H7 (cell line): ENCODE data around the gene ZNF219. TPM values are rescaled to one million over a fixed set of nuclear protein-coding genes. Genes with fewer than 3 reads are reported as not detected.

ENCODE experiments used
- DNase-seq: peaks from one replicate; pipeline ENCODE4 v3.0.0; 2012
- H3K27me3 ChIP-seq: 2 replicates; pipeline ENCODE4 v1.6.0; 2011; ENCODE audit warnings: mild to moderate bottlenecking, low read length; ENCODE audit not compliant: control insufficient read depth, insufficient read depth
- H3K36me3 ChIP-seq: replicated peaks from 2 replicates; pipeline ENCODE4 v1.5.1; 2011; ENCODE audit warnings: low read length; ENCODE audit not compliant: control insufficient read depth, insufficient read depth
- H3K4me3 ChIP-seq: 2 replicates; pipeline ENCODE4 v1.5.1; 2011; ENCODE audit warnings: low read depth, mild to moderate bottlenecking, control low read depth, low read length, moderate library complexity; ENCODE audit not compliant: insufficient read depth
- total RNA-seq: library from RNA; depleted of rRNA; stranded (reverse); fragments of >200 nt; shearing (Covaris generic); gene quantifications from 2 replicates; pipeline ENCODE4 v1.2.3, GENCODE V29; 2014

Gene ZNF219
- total RNA-seq, 1 experiment from 2014 or later, result 71.2 TPM

DNA sequence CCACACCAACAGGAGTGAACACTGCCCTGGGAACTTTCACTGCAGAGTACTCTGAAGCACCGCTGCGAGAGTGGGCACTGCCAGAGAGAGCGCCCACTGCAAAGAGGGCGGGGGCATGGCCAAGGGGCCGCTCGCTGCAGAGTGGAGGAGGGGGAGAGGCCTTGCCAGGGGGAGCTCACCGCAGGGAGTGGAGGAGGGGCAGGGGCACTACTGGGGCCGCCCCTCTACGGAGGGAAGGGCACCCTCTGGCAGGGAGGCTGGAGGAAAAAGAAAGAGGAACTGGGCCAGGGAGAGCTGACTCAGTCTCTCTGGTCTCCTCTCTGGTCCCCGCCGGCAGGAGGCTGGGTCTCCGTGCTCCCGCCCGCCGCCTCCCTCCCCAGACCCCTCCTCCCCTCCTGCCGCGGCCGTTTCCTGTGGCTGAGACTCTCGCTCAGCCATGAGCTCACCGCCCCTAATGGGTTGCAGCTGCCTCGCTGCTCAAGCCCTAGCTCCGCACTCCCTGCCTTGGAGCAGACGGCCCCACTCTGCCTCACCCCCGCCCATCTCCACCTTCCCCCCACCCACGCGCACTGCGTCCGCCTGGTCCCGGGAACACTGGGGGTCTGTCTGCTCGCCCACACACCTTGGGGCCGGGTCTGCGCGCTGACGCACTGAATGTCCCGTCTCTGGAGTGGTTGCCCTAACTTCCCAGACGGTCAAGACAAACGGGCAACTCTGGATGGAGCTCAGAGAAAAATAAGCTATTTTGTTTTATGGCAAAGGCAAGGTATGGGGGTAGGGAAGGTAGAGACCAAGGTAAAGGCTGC is 27.0 kb downstream of the ZNF219 start:
- DNase-seq, result peak; percentile 97
- H3K27me3 ChIP-seq, result peaks cover 7% of the 10 kb centered on the region
- H3K36me3 ChIP-seq, result peaks cover 10% of the 10 kb centered on the region
- peak overlapping the region; percentile 86 for H3K4me3 ChIP-seq

DNA sequence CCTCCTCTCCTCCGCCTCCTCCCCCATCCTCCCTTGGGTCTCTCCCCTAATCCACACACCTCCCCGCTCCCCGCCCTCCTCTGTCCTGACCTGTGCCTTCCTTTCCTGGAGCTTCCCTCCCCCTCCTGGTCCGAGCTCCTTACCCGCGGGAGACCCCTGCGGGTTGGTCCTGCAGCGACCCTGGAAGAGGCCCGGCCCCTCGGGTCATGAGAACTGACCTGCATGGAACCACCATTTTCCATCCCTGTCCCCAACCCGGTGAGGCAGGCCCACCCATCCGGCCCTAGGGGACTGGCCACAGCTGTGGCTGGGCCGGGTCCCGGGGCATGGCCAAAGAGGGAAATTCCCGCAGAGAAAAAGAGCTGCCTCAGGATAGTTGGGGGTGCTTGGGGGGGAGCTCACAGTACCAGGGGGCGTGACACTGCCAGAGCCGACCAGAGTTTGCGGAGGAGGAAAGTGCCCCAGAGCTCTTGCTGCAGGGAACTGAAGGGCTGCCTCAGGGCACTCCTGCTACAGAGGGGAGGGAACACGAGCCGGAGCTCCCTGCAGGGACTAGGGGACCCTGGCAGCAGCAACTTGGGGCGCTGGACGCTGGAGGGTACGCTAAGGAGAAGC is 27.7 kb downstream of the ZNF219 start:
- Histone ChIP-seq H3K36me3 (peaks cover 5% of the 10 kb centered on the region), H3K4me3 (peak overlapping the region; percentile 86), H3K27me3 (peaks cover 7% of the 10 kb centered on the region)
- DNase-seq, result peak; percentile 89

- peak within 1 kb of the TSS; percentile 86 for H3K4me3 ChIP-seq
- H3K36me3 ChIP-seq, result peaks cover 5% of the 10 kb centered on the region
- peak; percentile 88 for DNase-seq
- peaks cover 7% of the 10 kb centered on the region for H3K27me3 ChIP-seq
Measured at GRCh38 chr14:21070083-21070609, 28.3 kb downstream of the ZNF219 start, which contains the start of gene ARHGEF40. Gene ARHGEF40, plus strand, starts transcription at chr14:21070304. Its CDS starts 93 bp downstream, at chr14:21070397.

DNA sequence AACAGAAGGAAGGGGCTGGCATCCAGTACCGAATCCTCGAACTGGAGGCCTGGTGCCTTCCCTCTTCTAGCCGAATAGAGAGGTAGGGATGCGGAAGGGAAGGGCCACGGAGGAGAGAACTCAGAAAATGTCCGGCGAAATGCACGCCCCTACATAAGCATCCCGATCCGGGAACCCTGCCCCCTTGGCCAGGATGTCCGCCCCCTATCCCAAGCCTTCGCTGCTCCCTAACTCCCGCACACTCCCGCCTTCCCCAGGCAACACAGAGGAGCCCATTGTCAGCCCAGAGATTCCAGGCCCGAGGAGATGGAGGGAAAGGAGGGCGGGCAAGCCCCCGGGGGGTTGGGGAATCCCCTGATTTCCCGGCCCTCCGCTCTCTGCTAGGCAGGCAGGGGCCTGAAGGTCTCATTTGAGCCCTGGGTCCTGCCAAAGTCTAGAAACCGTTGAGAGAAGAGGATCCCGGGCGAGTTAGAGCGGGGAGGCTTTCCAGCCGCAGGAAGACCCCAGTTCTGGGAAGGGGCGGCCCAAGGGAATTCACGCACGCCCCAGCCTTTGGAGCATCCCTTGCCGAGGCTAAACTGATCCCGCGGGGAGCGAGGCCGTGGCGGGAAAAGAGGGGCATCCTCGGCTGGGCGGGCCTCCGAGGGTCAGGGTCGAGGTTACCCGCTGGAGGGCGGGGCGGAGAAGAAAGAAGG is 28.9 kb downstream of the ZNF219 start:
- peaks cover 7% of the 10 kb centered on the region for H3K27me3 ChIP-seq
- peak overlapping the region; percentile 86 for H3K4me3 ChIP-seq
- DNase-seq, result peak; percentile 93
- H3K36me3 ChIP-seq, result peaks cover 4% of the 10 kb centered on the region

GRCh38 chr14:21068521-21069387 is 29.7 kb downstream of the ZNF219 start:
- Histone ChIP-seq H3K4me3 (peak overlapping the region; percentile 86), H3K36me3 (peaks cover 4% of the 10 kb centered on the region), H3K27me3 (peaks cover 7% of the 10 kb centered on the region)
- DNase-seq, result peak; percentile 80

DNA sequence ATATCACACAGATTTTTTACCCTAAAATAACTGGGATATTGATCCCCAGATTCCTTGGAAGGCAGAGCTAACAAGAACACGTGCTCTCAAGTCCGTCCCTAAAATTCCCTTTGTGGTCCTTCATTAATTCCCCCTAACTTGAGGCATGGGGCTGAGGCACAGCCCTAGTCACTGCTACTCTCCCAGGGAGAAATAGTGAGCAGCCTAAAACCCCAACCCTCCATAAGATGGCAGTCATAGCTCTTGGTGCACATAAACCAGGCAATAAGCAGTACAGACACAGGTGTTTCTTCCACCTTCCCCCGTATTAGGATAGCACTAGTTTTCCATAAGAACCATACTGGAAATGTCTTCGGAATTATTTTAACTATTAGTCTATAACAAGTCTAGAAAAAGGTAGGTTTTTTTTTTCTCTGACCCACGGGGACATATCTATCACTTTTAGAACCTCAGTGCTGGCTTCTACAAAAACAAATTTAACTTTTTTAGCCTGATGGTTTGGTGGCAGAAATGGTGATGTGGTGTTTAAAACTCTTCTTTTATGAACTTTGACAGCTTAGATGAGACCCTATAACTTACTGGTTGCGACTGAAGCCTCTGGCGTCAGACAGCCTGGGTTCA is 31.5 kb downstream of the ZNF219 start:
- Histone ChIP-seq H3K4me3 (no peak overlapping the region), H3K27me3 (peaks cover 7% of the 10 kb centered on the region), H3K36me3 (no peaks in the 10 kb centered on the region)
- DNase-seq, result peak; percentile 60

DNA sequence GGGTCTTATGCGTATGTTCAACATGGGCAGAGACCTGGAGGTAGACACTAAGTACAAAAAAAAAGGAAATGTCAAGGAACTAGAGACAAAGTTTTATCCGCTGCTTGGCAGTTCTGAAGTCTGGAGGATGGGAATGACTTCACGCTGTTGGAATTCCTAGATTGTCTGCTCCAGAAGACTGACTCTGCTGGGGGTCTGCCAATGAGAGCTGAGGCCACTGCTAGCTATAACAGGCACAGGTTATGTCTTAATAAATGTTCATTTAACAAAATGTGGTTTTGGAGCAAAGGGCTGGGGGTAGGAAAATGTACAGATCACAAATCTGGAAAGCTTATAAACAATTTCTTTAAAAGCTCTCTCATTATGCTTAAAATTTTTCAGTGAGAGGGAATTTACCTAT is 35.0 kb downstream of the ZNF219 start:
- DNase-seq, result peak; percentile 43
- Histone ChIP-seq H3K27me3 (no peaks in the 10 kb centered on the region), H3K4me3 (no peak overlapping the region), H3K36me3 (no peaks in the 10 kb centered on the region)

DNA sequence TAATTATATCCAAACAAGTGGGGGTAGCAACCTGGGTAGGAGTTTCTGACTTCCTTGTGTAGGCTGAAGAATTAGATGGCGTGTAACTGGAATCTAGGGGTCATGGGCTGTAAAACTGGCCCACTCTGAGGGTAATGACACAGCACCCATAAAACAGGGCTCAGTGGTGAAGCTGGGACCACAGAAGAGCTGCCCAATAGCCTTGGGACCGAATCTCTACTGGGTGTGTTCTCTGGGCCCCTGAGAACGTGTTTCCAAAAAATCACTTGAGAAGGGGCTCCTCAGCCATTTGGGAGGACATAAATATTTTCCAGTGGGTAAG is 37.1 kb downstream of the ZNF219 start:
- Histone ChIP-seq H3K36me3 (no peaks in the 10 kb centered on the region), H3K27me3 (no peaks in the 10 kb centered on the region), H3K4me3 (no peak overlapping the region)
- no peak for DNase-seq

GRCh38 chr14:21060614-21061346 is 37.7 kb downstream of the ZNF219 start:
- Histone ChIP-seq H3K27me3 (no peaks in the 10 kb centered on the region), H3K36me3 (no peaks in the 10 kb centered on the region)

GRCh38 chr14:21059842-21060613 is 38.4 kb downstream of the ZNF219 start:
- no peak for DNase-seq
- Histone ChIP-seq H3K36me3 (no peaks in the 10 kb centered on the region), H3K27me3 (no peaks in the 10 kb centered on the region), H3K4me3 (no peak overlapping the region)

More at GRCh38 chr14:21060614-21061346, 37.7 kb downstream of the ZNF219 start:
- no peak for DNase-seq
- H3K4me3 ChIP-seq, result no peak overlapping the region

DNA sequence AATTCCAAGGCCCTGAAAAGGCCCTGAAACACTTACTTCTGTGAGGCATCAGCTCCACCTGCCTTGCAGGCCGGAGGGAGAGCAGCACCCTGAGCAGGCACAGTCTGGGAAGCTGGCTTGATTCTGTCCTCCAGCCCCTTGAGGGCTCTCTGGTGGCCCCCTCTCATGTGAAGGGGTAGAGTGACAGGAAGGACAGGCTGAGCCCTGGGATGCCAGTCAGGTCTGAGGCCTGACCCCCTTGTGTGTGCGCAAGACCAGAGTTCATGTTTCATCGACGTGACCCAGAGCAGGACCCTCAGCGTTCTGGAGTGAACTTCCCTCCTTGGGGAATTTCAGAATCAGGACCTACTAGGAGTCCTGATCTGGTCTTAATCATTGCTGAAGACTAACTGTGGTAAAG is 39.6 kb downstream of the ZNF219 start:
- Histone ChIP-seq H3K4me3 (no peak overlapping the region), H3K27me3 (no peaks in the 10 kb centered on the region), H3K36me3 (no peaks in the 10 kb centered on the region)
- DNase-seq, result no peak

DNA sequence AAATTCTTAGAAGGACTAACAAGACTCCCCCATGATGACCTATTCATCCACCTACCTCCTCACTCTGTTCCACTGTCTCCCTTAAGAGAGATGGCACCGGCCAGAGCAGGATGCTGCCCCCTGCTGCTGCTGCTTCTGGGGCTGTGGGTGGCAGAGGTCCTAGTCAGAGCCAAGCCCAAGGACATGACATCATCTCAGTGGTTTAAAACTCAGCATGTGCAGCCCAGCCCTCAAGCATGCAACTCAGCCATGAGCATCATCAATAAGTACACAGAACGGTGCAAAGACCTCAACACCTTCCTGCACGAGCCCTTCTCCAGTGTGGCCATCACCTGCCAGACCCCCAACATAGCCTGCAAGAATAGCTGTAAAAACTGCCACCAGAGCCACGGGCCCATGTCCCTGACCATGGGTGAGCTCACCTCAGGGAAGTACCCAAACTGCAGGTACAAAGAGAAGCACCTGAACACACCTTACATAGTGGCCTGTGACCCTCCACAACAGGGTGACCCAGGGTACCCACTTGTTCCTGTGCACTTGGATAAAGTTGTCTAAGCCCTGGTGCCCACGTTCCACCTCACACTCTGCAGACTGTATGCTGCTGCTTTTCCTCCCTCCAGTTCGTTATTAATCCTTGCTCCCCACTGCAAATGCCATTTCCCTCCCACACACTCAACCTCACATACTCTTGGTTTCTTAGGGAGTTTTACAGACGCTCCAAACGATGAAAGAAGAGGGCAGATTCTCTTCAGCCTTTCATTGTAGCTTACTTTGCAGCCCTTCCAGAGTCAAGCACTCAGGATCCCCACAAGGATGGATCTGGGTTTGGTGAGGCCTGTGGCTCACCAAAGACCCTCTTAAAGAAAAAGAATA is 40.4 kb downstream of the ZNF219 start, which contains the start of gene RNASE8:
TSS of gene RNASE8 (plus strand) at position 20 of the 873 bp plus-strand sequence. CDS start at position 91, 71 bp downstream.
- no peaks in the 10 kb centered on the region for H3K27me3 ChIP-seq
- no peak for DNase-seq

More for the DNA sequence above, 40.4 kb downstream of the ZNF219 start, which contains the start of gene RNASE8:
- Histone ChIP-seq H3K36me3 (no peaks in the 10 kb centered on the region), H3K4me3 (no peak within 1 kb of the TSS)
